ENCODE data around the gene USP17L13.
"Not testable (repeated sequence)": the region's sequence is repeated elsewhere in the genome, so short reads cannot be mapped to it uniquely, and the experiment has no call there.

Gene USP17L13

DNA sequence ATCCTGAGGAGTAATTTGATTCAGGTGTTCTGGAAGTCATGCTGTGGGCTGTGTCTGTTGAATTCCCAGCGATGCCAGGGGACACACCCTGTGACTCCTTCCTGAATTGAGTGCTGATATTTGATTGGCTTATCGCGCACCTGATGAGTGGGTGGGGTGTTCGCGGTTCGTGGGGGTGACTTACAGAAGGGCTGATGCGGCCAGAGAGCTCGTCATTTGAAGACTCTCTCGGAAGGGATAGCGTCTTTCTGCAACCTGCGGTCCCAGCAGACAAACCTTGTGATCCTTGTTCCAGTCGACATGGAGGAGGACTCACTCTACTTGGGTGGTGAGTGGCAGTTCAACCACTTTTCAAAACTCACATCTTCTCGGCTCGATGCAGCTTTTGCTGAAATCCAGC is at the start of gene USP17L13:
Gene USP17L13, plus strand, starts transcription at position 301 of the 400 bp plus-strand sequence. Its CDS starts 0 bp downstream, at position 301.
- DNase-seq (ENCODE audit: low spot score): not testable (repeated sequence)

DNA sequence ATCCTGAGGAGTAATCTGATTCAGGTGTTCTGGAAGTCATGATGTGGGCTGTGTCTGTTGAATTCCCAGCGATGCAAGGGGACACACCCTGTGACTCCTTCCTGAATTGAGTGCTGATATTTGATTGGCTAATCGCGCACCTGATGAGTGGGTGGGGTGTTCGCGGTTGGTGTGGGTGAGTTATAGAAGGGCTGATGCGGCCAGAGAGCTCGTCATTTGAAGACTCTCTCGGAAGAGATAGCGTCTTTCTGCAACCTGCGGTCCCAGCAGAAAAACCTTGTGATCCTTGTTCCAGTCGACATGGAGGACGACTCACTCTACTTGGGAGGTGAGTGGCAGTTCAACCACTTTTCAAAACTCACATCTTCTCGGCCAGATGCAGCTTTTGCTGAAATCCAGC is 14.3 kb upstream of the USP17L13 start, which contains the start of gene USP17L10:
Gene USP17L10, plus strand, starts transcription at position 301 of the 400 bp plus-strand sequence. Its CDS starts 0 bp downstream, at position 301.
- DNase-seq (ENCODE audit: low spot score): not testable (repeated sequence)

GRCh38 chr4:9214701-9215100 is 10.0 kb upstream of the USP17L13 start:
- not testable (repeated sequence) for DNase-seq (ENCODE audit: low spot score)

DNA sequence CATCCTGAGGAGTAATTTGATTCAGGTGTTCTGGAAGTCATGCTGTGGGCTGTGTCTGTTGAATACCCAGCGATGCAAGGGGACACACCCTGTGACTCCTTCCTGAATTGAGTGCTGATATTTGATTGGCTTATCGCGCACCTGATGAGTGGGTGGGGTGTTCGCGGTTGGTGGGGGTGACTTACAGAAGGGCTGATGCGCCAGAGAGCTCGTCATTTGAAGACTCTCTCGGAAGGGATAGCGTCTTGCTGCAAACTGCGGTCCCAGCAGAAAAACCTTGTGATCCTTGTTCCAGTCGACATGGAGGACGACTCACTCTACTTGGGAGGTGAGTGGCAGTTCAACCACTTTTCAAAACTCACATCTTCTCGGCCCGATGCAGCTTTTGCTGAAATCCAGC is 9.6 kb upstream of the USP17L13 start, which contains the start of gene USP17L11:
Gene USP17L11, plus strand, starts transcription at position 301 of the 400 bp plus-strand sequence. Its CDS starts 0 bp downstream, at position 301.
- DNase-seq (ENCODE audit: low spot score): not testable (repeated sequence)

GRCh38 chr4:9219852-9220251 is 4.8 kb upstream of the USP17L13 start, which contains the start of gene USP17L12:
Gene USP17L12, plus strand, starts transcription at chr4:9220152. Its CDS starts 0 bp downstream, at chr4:9220152.
- not testable (repeated sequence) for DNase-seq (ENCODE audit: low spot score)

- DNase-seq (ENCODE audit: low spot score): not testable (repeated sequence)
Measured at GRCh38 chr4:9230249-9230648, 5.6 kb downstream of the USP17L13 start.

- DNase-seq (ENCODE audit: low spot score): not testable (repeated sequence)
Measured at GRCh38 chr4:9234085-9234484, 9.4 kb downstream of the USP17L13 start, which contains the start of gene USP17L15. Gene USP17L15, plus strand, starts transcription at chr4:9234385. Its CDS starts 0 bp downstream, at chr4:9234385.

DNA sequence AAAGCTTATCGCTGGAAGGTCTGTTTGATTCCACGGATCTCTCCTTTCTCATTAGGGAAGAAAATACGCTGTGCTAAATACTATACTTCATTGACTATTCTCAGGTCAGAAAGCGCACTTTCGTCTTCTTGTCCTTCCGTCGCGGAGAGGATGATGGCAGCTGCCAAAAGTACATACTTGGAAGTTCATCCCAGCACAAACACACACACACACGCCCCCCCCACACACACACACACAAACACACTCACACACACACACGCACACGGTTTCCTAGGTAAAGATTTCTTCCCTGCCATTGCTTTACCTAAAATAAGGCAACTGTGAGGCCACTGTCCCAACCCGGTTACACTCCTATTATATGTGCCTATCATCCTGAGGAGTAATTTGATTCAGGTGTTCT is 13.8 kb downstream of the USP17L13 start:
- not testable (repeated sequence) for DNase-seq (ENCODE audit: low spot score)

GRCh38 chr4:9243579-9243978 is 18.9 kb downstream of the USP17L13 start, which contains the start of gene USP17L17:
Gene USP17L17, plus strand, starts transcription at chr4:9243879. Its CDS starts 0 bp downstream, at chr4:9243879.
- DNase-seq (ENCODE audit: low spot score): not testable (repeated sequence)

DNA sequence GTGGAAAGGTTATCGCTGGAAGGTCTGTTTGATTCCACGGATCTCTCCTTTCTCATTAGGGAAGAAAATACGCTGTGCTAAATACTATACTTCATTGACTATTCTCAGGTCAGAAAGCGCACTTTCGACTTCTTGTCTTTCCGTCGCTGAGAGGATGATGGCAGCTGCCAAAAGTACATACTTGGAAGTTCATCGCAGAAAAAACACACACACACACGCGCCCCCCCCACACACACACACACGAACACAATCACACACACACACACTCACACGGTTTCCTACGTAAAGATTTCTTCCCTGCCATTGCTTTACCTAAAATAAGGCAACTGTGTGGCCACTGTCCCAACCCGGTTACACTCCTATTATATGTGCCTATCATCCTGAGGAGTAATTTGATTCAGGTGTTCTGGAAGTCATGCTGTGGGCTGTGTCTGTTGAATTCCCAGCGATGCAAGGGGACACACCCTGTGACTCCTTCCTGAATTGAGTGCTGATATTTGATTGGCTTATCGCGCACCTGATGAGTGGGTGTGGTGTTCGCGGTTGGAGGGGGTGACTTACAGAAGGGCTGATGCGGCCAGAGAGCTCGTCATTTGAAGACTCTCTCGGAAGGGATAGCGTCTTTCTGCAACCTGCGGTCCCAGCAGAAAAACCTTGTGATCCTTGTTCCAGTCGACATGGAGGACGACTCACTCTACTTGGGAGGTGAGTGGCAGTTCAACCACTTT is 23.4 kb downstream of the USP17L13 start, which contains the start of gene USP17L18:
Gene USP17L18, plus strand, starts transcription at position 678 of the 728 bp plus-strand sequence. Its CDS starts 0 bp downstream, at position 678.
- not testable (repeated sequence) for DNase-seq (ENCODE audit: low spot score)

DNA sequence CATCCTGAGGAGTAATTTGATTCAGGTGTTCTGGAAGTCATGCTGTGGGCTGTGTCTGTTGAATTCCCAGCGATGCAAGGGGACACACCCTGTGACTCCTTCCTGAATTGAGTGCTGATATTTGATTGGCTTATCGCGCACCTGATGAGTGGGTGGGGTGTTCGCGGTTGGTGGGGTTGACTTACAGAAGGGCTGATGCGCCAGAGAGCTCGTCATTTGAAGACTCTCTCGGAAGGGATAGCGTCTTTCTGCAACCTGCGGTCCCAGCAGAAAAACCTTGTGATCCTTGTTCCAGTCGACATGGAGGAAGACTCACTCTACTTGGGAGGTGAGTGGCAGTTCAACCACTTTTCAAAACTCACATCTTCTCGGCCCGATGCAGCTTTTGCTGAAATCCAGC is 28.4 kb downstream of the USP17L13 start, which contains the start of gene USP17L19:
Gene USP17L19, plus strand, starts transcription at position 301 of the 400 bp plus-strand sequence. Its CDS starts 0 bp downstream, at position 301.
- not testable (repeated sequence) for DNase-seq (ENCODE audit: low spot score)

GRCh38 chr4:9257824-9258223 is 33.1 kb downstream of the USP17L13 start, which contains the start of gene USP17L20:
Gene USP17L20, plus strand, starts transcription at chr4:9258124. Its CDS starts 0 bp downstream, at chr4:9258124.
- DNase-seq (ENCODE audit: low spot score): not testable (repeated sequence)

GRCh38 chr4:9262572-9262971 is 37.9 kb downstream of the USP17L13 start, which contains the start of gene USP17L21:
Gene USP17L21, plus strand, starts transcription at chr4:9262872. Its CDS starts 0 bp downstream, at chr4:9262872.
- not testable (repeated sequence) for DNase-seq (ENCODE audit: low spot score)

- not testable (repeated sequence) for DNase-seq (ENCODE audit: low spot score)
Measured at GRCh38 chr4:9267319-9267718, 42.6 kb downstream of the USP17L13 start, which contains the start of gene USP17L22. Gene USP17L22, plus strand, starts transcription at chr4:9267619. Its CDS starts 0 bp downstream, at chr4:9267619.

DNA sequence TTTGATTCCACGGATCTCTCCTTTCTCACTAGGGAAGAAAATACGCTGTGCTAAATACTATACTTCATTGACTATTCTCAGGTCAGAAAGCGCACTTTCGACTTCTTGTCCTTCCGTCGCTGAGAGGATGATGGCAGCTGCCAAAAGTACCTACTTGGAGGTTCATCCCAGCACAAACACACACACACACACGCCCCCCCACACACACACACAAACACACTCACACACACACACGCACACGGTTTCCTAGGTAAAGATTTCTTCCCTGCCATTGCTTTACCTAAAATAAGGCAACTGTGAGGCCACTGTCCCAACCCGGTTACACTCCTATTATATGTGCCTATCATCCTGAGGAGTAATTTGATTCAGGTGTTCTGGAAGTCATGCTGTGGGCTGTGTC is 47.0 kb downstream of the USP17L13 start:
- DNase-seq (ENCODE audit: low spot score): not testable (repeated sequence)
